Measurements from ENCODE around the gene GALNT18. TPM values are rescaled to one million over a fixed set of nuclear protein-coding genes. Genes with fewer than 3 reads are reported as not detected.

The GALNT18 gene
- total RNA-seq, 1 donor = 4.7 TPM

DNA sequence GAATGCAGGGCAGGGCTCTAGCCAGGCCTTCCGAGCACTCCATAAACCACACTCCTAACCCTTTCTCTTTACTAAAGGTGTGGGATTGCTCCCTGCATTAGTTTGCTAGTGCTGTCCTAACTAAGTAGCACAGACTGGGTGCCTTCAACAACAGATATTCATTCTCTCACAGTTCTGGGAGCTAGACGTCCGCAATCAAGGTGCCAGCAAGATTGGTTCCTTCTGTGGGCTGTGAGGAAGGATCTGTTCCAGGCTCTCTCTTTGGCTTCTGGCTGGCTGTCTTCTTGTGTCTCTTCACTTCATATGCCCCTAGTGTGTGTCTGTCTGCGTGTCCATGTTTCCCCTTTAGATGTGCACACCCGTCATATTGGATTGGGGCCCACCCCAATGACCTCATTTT is 59.8 kb downstream of the GALNT18 start:
- TF ChIP-seq, protein P1, sequence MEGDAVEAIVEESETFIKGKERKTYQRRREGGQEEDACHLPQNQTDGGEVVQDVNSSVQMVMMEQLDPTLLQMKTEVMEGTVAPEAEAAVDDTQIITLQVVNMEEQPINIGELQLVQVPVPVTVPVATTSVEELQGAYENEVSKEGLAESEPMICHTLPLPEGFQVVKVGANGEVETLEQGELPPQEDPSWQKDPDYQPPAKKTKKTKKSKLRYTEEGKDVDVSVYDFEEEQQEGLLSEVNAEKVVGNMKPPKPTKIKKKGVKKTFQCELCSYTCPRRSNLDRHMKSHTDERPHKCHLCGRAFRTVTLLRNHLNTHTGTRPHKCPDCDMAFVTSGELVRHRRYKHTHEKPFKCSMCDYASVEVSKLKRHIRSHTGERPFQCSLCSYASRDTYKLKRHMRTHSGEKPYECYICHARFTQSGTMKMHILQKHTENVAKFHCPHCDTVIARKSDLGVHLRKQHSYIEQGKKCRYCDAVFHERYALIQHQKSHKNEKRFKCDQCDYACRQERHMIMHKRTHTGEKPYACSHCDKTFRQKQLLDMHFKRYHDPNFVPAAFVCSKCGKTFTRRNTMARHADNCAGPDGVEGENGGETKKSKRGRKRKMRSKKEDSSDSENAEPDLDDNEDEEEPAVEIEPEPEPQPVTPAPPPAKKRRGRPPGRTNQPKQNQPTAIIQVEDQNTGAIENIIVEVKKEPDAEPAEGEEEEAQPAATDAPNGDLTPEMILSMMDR (IDR thresholded peaks at IDR 0.05; ENCODE audit: extremely low read depth, low read depth, low read length) = no peak
- no peak for DNase-seq (ENCODE audit: insufficient read length, low spot score, missing footprints)
- Histone ChIP-seq H4K20me1 (ENCODE audit: insufficient read depth, low read length) (no peaks in the 10 kb centered on the region), H3K36me3 (ENCODE audit: insufficient read depth, low read length) (no peaks in the 10 kb centered on the region), H3K79me2 (ENCODE audit: insufficient read depth, low read length) (no peaks in the 10 kb centered on the region), H3K4me2 (ENCODE audit: insufficient read depth, low read length) (no peak overlapping the region), H3K4me1 (ENCODE audit: insufficient read depth, low read length) (no peaks in the 10 kb centered on the region), H3K27ac (ENCODE audit: low read depth, low read length) (no peak overlapping the region), H3K4me3 (ENCODE audit: insufficient read depth, low read length) (no peak overlapping the region), H3K9me3 (ENCODE audit: low read depth, low read length) (no peaks in the 10 kb centered on the region), H2AFZ (ENCODE audit: low read length) (no peak overlapping the region), H3K27me3 (ENCODE audit: insufficient read depth, low read length) (peaks cover 24% of the 10 kb centered on the region)

DNA sequence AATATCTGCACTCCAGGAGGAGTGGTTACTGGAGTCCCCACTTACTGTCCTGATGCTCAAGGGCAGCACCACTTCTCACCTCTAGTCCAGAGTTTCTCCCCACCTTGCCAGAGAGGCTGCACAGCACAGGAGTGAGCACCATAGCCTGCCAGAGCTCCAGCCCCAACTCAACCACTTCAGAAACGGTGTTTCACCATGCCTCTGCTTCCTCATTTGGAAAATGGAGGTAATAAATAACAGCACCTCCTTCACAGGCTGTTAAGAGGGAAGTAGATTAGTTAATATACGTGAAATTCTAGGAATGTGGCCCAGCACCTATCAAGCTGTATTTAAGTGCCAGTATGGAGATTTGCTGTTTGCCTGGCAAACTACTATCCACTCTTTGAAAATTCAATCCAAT is 63.0 kb downstream of the GALNT18 start:
- H3K27ac ChIP-seq (ENCODE audit: low read depth, low read length) = no peak overlapping the region
- H3K79me2 ChIP-seq (ENCODE audit: insufficient read depth, low read length) = no peaks in the 10 kb centered on the region
- no peaks in the 10 kb centered on the region for H4K20me1 ChIP-seq (ENCODE audit: insufficient read depth, low read length)
- TF ChIP-seq, protein P1 (IDR thresholded peaks at IDR 0.05; ENCODE audit: extremely low read depth, low read depth, low read length) = no peak
- H3K36me3 ChIP-seq (ENCODE audit: insufficient read depth, low read length) = no peaks in the 10 kb centered on the region
- no peak for DNase-seq (ENCODE audit: insufficient read length, low spot score, missing footprints)
- no peak overlapping the region for H2AFZ ChIP-seq (ENCODE audit: low read length)
- H3K27me3 ChIP-seq (ENCODE audit: insufficient read depth, low read length) = peaks cover 11% of the 10 kb centered on the region
- no peaks in the 10 kb centered on the region for H3K9me3 ChIP-seq (ENCODE audit: low read depth, low read length)
- H3K4me3 ChIP-seq (ENCODE audit: insufficient read depth, low read length) = no peak overlapping the region
- no peak overlapping the region for H3K4me2 ChIP-seq (ENCODE audit: insufficient read depth, low read length)
- no peaks in the 10 kb centered on the region for H3K4me1 ChIP-seq (ENCODE audit: insufficient read depth, low read length)

DNA sequence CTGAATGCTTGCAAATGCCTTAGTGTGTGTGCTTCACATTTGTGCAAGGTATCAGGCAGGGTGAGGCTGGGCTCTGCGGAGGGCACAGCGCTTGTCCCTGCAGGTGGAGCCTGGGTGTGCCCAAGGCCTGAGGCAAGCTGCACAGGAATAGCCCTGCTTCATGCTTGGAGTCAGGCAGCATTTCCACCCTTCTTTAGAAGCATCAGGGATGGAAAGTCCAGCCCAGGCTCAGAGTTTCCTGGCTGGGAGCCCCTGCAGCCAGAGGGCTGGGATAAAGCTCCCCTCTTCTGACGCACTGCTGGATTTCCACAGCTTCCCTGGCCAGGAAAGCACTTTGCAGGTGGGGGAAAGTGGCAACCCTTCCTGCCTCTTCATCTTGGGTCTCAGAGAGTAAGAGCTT is 63.4 kb downstream of the GALNT18 start:
- TF ChIP-seq, protein P1 (IDR thresholded peaks at IDR 0.05; ENCODE audit: extremely low read depth, low read depth, low read length) = no peak
- Histone ChIP-seq H3K4me3 (ENCODE audit: insufficient read depth, low read length) (no peak overlapping the region), H3K4me2 (ENCODE audit: insufficient read depth, low read length) (no peak overlapping the region), H3K27me3 (ENCODE audit: insufficient read depth, low read length) (peaks cover 8% of the 10 kb centered on the region), H3K9me3 (ENCODE audit: low read depth, low read length) (no peaks in the 10 kb centered on the region), H3K79me2 (ENCODE audit: insufficient read depth, low read length) (no peaks in the 10 kb centered on the region), H3K4me1 (ENCODE audit: insufficient read depth, low read length) (no peaks in the 10 kb centered on the region), H3K27ac (ENCODE audit: low read depth, low read length) (no peak overlapping the region), H2AFZ (ENCODE audit: low read length) (no peak overlapping the region), H4K20me1 (ENCODE audit: insufficient read depth, low read length) (no peaks in the 10 kb centered on the region), H3K36me3 (ENCODE audit: insufficient read depth, low read length) (no peaks in the 10 kb centered on the region)
- no peak for DNase-seq (ENCODE audit: insufficient read length, low spot score, missing footprints)

DNA sequence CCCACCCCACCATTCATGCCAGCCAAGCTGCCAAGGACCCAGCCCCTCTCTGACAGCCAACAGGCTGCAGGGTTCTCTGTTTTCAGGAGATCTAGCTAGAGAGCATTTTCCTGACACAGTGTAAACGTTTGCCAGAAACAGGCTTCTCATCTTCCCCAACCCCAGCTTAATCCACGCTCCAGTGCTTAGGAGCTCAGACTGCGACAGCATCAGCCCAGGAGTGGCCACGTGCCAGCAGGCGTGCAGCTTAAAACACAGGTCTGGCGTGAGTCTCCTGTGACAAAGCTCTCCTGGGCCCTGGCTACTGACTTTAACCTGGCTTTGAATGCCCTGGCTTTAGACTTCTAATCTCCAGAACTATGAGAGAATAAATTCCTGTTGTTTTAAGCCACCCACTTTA is 66.6 kb downstream of the GALNT18 start:
- Histone ChIP-seq H3K4me3 (ENCODE audit: insufficient read depth, low read length) (no peak overlapping the region), H3K36me3 (ENCODE audit: insufficient read depth, low read length) (no peaks in the 10 kb centered on the region), H3K27ac (ENCODE audit: low read depth, low read length) (no peak overlapping the region), H4K20me1 (ENCODE audit: insufficient read depth, low read length) (no peaks in the 10 kb centered on the region), H3K4me1 (ENCODE audit: insufficient read depth, low read length) (no peaks in the 10 kb centered on the region), H3K79me2 (ENCODE audit: insufficient read depth, low read length) (no peaks in the 10 kb centered on the region), H2AFZ (ENCODE audit: low read length) (no peak overlapping the region), H3K4me2 (ENCODE audit: insufficient read depth, low read length) (no peak overlapping the region), H3K9me3 (ENCODE audit: low read depth, low read length) (no peaks in the 10 kb centered on the region), H3K27me3 (ENCODE audit: insufficient read depth, low read length) (peaks cover 4% of the 10 kb centered on the region)
- DNase-seq (ENCODE audit: insufficient read length, low spot score, missing footprints) = no peak
- TF ChIP-seq, protein P1 (IDR thresholded peaks at IDR 0.05; ENCODE audit: extremely low read depth, low read depth, low read length) = no peak

Data from osteoblast (primary cell).